HepG2 (cell line): Measurements from ENCODE around the gene MCRIP2. TPM values are rescaled to one million over a fixed set of nuclear protein-coding genes. Genes with fewer than 3 reads are reported as not detected.

Experiments
- AGO2 ChIP-seq: fragments of 200-400 bp; formaldehyde crosslinking; optimal IDR thresholded peaks from 2 replicates; pipeline ENCODE3; 2017; ENCODE audit warnings: mild to moderate bottlenecking, low read depth, low read length, moderate library complexity
- ATF4 ChIP-seq, 2 experiments: fragments of 450-650 bp in 1 of 2; sonication (generic) in 1 of 2; formaldehyde crosslinking; IDR thresholded peaks; 2 replicates each; pipeline versions ENCODE4 v1.5.0 to v1.8.0; 2020 to 2022; ENCODE audit warnings: mild to moderate bottlenecking in 1 of 2, missing genetic modification reagents in 1 of 2
- CREBL2 ChIP-seq: sonication (generic); formaldehyde crosslinking; IDR thresholded peaks from 2 replicates; pipeline ENCODE4 v1.8.1; 2023; ENCODE audit warnings: missing genetic modification reagents, mild to moderate bottlenecking, borderline replicate concordance
- CSRNP2 ChIP-seq: sonication (generic); formaldehyde crosslinking; conservative IDR thresholded peaks from 2 replicates; pipeline ENCODE4 v1.8.0; 2022; ENCODE audit warnings: low read depth, missing genetic modification reagents
- EHMT2 ChIP-seq: fragments of 200-600 bp; sonication (generic); IDR thresholded peaks from 2 replicates; pipeline ENCODE4 v1.7.0; 2017; ENCODE audit warnings: antibody characterized with exemption, low read depth, low read length, borderline replicate concordance
- FOXC1 ChIP-seq: sonication (generic); formaldehyde crosslinking; IDR thresholded peaks from 2 replicates; pipeline ENCODE4 v1.8.0; 2022; ENCODE audit warnings: mild to moderate bottlenecking, missing genetic modification reagents, borderline replicate concordance
- HDAC1 ChIP-seq: sonication (generic); formaldehyde crosslinking; IDR thresholded peaks from 2 replicates; pipeline ENCODE4 v1.5.1; 2020; ENCODE audit warnings: mild to moderate bottlenecking, missing genetic modification reagents
- IKZF4 ChIP-seq: sonication (generic); formaldehyde crosslinking; IDR thresholded peaks from 2 replicates; pipeline ENCODE4 v1.5.1; 2020; ENCODE audit warnings: borderline replicate concordance, mild to moderate bottlenecking, low read depth, missing genetic modification reagents; ENCODE audit errors: not compliant biosample characterization
- MXI1 ChIP-seq: IDR thresholded peaks from 3 replicates; pipeline ENCODE4 v1.6.1; 2012; ENCODE audit warnings: low read depth, low read length, inconsistent platforms, borderline replicate concordance
- MYNN ChIP-seq: sonication (generic); formaldehyde crosslinking; IDR thresholded peaks from 2 replicates; pipeline ENCODE4 v1.4.0; 2020; ENCODE audit warnings: mild to moderate bottlenecking, low read depth, missing genetic modification reagents
- NFIC ChIP-seq: IDR thresholded peaks from 2 replicates; pipeline ENCODE4 v1.6.1; 2012; ENCODE audit warnings: mild to moderate bottlenecking, low read length, inconsistent platforms
- PATZ1 ChIP-seq: sonication (generic); formaldehyde crosslinking; IDR thresholded peaks from 2 replicates; pipeline ENCODE4 v1.4.0; 2020; ENCODE audit warnings: missing genetic modification reagents
- PITX1 ChIP-seq: sonication (generic); formaldehyde crosslinking; IDR thresholded peaks from 2 replicates; pipeline ENCODE4 v1.5.1; 2020; ENCODE audit warnings: mild to moderate bottlenecking, missing genetic modification reagents
- SP4 ChIP-seq: sonication (generic); formaldehyde crosslinking; IDR thresholded peaks from 2 replicates; pipeline ENCODE4 v1.8.1; 2023; ENCODE audit warnings: mild to moderate bottlenecking, missing genetic modification reagents
- ZBTB10 ChIP-seq: sonication (generic); formaldehyde crosslinking; IDR thresholded peaks from 2 replicates; pipeline ENCODE4 v1.4.0; 2020; ENCODE audit warnings: missing genetic modification reagents, borderline replicate concordance
- ZNF160 ChIP-seq: sonication (generic); formaldehyde crosslinking; IDR thresholded peaks from 2 replicates; pipeline ENCODE4 v1.8.0; 2022; ENCODE audit warnings: mild to moderate bottlenecking, inconsistent platforms, missing genetic modification reagents
- ZNF292 ChIP-seq: sonication (generic); formaldehyde crosslinking; IDR thresholded peaks from 2 replicates; pipeline ENCODE4 v1.8.1; 2022; ENCODE audit warnings: mild to moderate bottlenecking, low read depth, missing genetic modification reagents, borderline replicate concordance
- ZNF512 ChIP-seq: sonication (generic); formaldehyde crosslinking; IDR thresholded peaks from 2 replicates; pipeline ENCODE4 v1.4.0; 2020; ENCODE audit warnings: mild to moderate bottlenecking, missing genetic modification reagents
- polyA plus RNA-seq, 8 experiments: library from polyadenylated mRNA; depleted of rRNA in 3 of 8; stranded (reverse) in 7 of 8; unstranded in 1 of 8; fragments of >200 nt; fragmentation: Illumina TruSeq in 4 of 8; extraction: Trizol in 4 of 8; gene quantifications; 2 replicates each; pipeline versions ENCODE4 v1.2.1 to v1.2.3, GENCODE V29; 2011 to 2016; ENCODE audit warnings: low read depth in 4 of 8, missing spikeins in 1 of 8, mixed read lengths in 1 of 8; ENCODE audit not compliant: insufficient read depth in 1 of 8
- total RNA-seq, 5 experiments: library from RNA; depleted of rRNA; stranded (reverse); fragments of >200 nt; fragmentation: Illumina TruSeq; extraction: Trizol; gene quantifications; 2 replicates each; pipeline ENCODE4 v1.2.3, GENCODE V29; 2016; ENCODE audit warnings: low read depth in 1 of 5

The MCRIP2 gene
- total and polyA plus RNA-seq, 2 of the 13 experiments (the other 11 are each of a cell fraction or from before 2014, with no cell fraction given) = 39.6 to 76.7 TPM

- TF ChIP-seq HDAC1 (peak; percentile 98), PITX1 (peak; percentile 59; the same call in 1 of the 2 replicates), MYNN (CRISPR knock-in tag) (no peak), AGO2 (peak; percentile 99), NFIC (no peak), EHMT2 (no peak), CSRNP2 (CRISPR knock-in tag) (no peak), ZBTB10 (CRISPR knock-in tag) (no peak; the same call in 1 of the 2 replicates), SP4 (CRISPR knock-in tag) (peak; percentile 67; the same call in 1 of the 2 replicates), PATZ1 (peak; percentile 83), IKZF4 (CRISPR knock-in tag) (no peak), CREBL2 (no peak), ZNF292 (CRISPR knock-in tag) (no peak), FOXC1 (peak; percentile 98), ATF4 (CRISPR knock-in tag; IDR thresholded peaks at IDR 0.05) (peak in 1 of 2 experiments; percentile 84; a peak in 2 of 4 replicates), MXI1 (peak; percentile 100), ZNF160 (CRISPR knock-in tag) (peak; percentile 57; the same call in 1 of the 2 replicates), ZNF512 (CRISPR knock-in tag) (no peak)
These were observed 7.4 kb downstream of the MCRIP2 start, which contains the start of gene WDR90 (continued) for GRCh38 chr16:648781-649589.
